Activated gamma-delta T cell treated with anti-CD3 and anti-CD28 coated beads, Interleukin-2, amount 50 U/mL, for 16 hours (primary cell): ENCODE measurements around the gene ATP11A.
"Not testable (repeated sequence)": the region's sequence is repeated elsewhere in the genome, so short reads cannot be mapped to it uniquely, and the experiment has no call there.

Experiments
- DNase-seq: peaks from one replicate; pipeline ENCODE4 v3.0.0-alpha.2; 2020; ENCODE audit warnings: low read depth

The ATP11A gene

GRCh38 chr13:112774829-112775565 lies 85.2 kb downstream of the ATP11A start:
- DNase-seq = no peak

- DNase-seq = no peak
Observed at GRCh38 chr13:112775791-112776279, 86.0 kb downstream of the ATP11A start.

- DNase-seq = no peak
Observed at GRCh38 chr13:112776354-112776753, 86.5 kb downstream of the ATP11A start.

GRCh38 chr13:112776971-112777370 lies 87.1 kb downstream of the ATP11A start:
- DNase-seq = no peak

GRCh38 chr13:112777637-112778406 lies 88.0 kb downstream of the ATP11A start:
- no peak for DNase-seq

GRCh38 chr13:112779856-112780604 lies 90.2 kb downstream of the ATP11A start:
- DNase-seq = no peak

- no peak for DNase-seq
Observed at GRCh38 chr13:112781287-112781686, 91.4 kb downstream of the ATP11A start.

GRCh38 chr13:112781881-112782361 lies 92.1 kb downstream of the ATP11A start:
- no peak for DNase-seq

- no peak for DNase-seq
Observed at GRCh38 chr13:112782429-112783010, 92.7 kb downstream of the ATP11A start.

GRCh38 chr13:112783135-112783977 lies 93.5 kb downstream of the ATP11A start:
- no peak for DNase-seq

GRCh38 chr13:112783978-112784371 lies 94.1 kb downstream of the ATP11A start:
- DNase-seq = no peak

GRCh38 chr13:112784811-112785482 lies 95.1 kb downstream of the ATP11A start:
- DNase-seq = no peak

GRCh38 chr13:112785483-112785856 lies 95.6 kb downstream of the ATP11A start:
- no peak for DNase-seq

- DNase-seq = not testable (repeated sequence)
Observed at GRCh38 chr13:112786810-112787209, 97.0 kb downstream of the ATP11A start.

GRCh38 chr13:112790735-112791641 lies 101.2 kb downstream of the ATP11A start:
- no peak for DNase-seq

GRCh38 chr13:112791663-112792440 lies 102.0 kb downstream of the ATP11A start:
- no peak for DNase-seq

GRCh38 chr13:112792511-112792910 lies 102.7 kb downstream of the ATP11A start:
- DNase-seq = no peak

- no peak for DNase-seq
Observed at GRCh38 chr13:112793545-112794445, 104.0 kb downstream of the ATP11A start.
